CD4-positive, alpha-beta T cell (primary cell): Measurements from ENCODE around the gene FXR1. TPM values are rescaled to one million over a fixed set of nuclear protein-coding genes. Genes with fewer than 3 reads are reported as not detected.

Experiments
- ATAC-seq: fragments of 200-7000 bp; cut with Tn5 transposase; one replicate; pipeline ENCODE4 v1.10.0; 2022; ENCODE audit warnings: mild to moderate bottlenecking; ENCODE audit not compliant: poor library complexity
- CTCF ChIA-PET: fragments of 350-600 bp; sonication (Branson Sonifier 250); formaldehyde crosslinking; loops from one replicate; lab custom pipeline; 2021; ENCODE audit warnings: antibody characterized with exemption, inconsistent platforms; lab: Charles Lee
- POLR2A ChIA-PET: fragments of 350-600 bp; sonication (Branson Sonifier 250); formaldehyde crosslinking; loops from one replicate; lab custom pipeline; 2021; ENCODE audit warnings: antibody characterized with exemption, inconsistent platforms; lab: Charles Lee
- DNase-seq, 14 experiments: peaks; one replicate each; pipeline ENCODE4 v3.0.0-alpha.2; 2013 to 2020; ENCODE audit warnings: mixed read lengths in 2 of 14
- H3K27ac ChIP-seq, 2 donors: one replicate each; pipeline versions ENCODE4 v1.5.1 to v1.7.0; 2013; ENCODE audit warnings: low read length in 2 of 2, low read depth in 1 of 2, mild to moderate bottlenecking in 1 of 2
- H3K27me3 ChIP-seq, 2 experiments: 1 replicate in 1 of 2; 2 replicates in 1 of 2; pipeline versions ENCODE4 v1.6.1 to v1.7.0; 2013; ENCODE audit warnings: low read length in 2 of 2, control low read depth in 1 of 2, mild to moderate bottlenecking in 1 of 2, moderate library complexity in 1 of 2; ENCODE audit not compliant: insufficient read depth in 2 of 2, control insufficient read depth in 1 of 2
- H3K36me3 ChIP-seq: one replicate; pipeline ENCODE4 v1.6.1; 2013; ENCODE audit warnings: low read length, control low read depth; ENCODE audit not compliant: insufficient read depth
- H3K4me1 ChIP-seq: one replicate; pipeline ENCODE4 v1.6.1; 2013; ENCODE audit warnings: low read length, control low read depth; ENCODE audit not compliant: insufficient read depth
- H3K4me3 ChIP-seq: one replicate; pipeline ENCODE4 v1.5.1; 2013; ENCODE audit warnings: mild to moderate bottlenecking, low read length, moderate library complexity
- H3K9me3 ChIP-seq, 2 experiments: 1 replicate in 1 of 2; 2 replicates in 1 of 2; pipeline versions ENCODE4 v1.6.1 to v1.7.0; 2013; ENCODE audit warnings: low read length in 2 of 2, mild to moderate bottlenecking in 2 of 2, control low read depth in 1 of 2, moderate library complexity in 1 of 2; ENCODE audit not compliant: control insufficient read depth in 1 of 2, insufficient read depth in 1 of 2
- H3K27ac Mint-ChIP-seq: one replicate; pipeline ENCODE4 v1.8.0; 2020; ENCODE audit warnings: mixed read lengths
- H3K27me3 Mint-ChIP-seq: one replicate; pipeline ENCODE4 v1.8.0; 2021; ENCODE audit warnings: mixed read lengths
- H3K36me3 Mint-ChIP-seq: one replicate; pipeline ENCODE4 v1.8.0; 2021; ENCODE audit warnings: low read depth, mixed read lengths
- H3K4me1 Mint-ChIP-seq: one replicate; pipeline ENCODE4 v1.8.0; 2021; ENCODE audit warnings: low read depth, mixed read lengths
- H3K4me3 Mint-ChIP-seq: one replicate; pipeline ENCODE4 v1.8.0; 2020; ENCODE audit warnings: mild to moderate bottlenecking, mixed read lengths
- H3K9me3 Mint-ChIP-seq: one replicate; pipeline ENCODE4 v1.8.0; 2020; ENCODE audit warnings: mixed read lengths
- intact Hi-C, 2 experiments: fragments of 100-400 bp; cut with DNase I in 1 of 2; cut with micrococcal nuclease in 1 of 2; formaldehyde crosslinking; loops; one replicate each; pipeline versions ENCODE4 v1.15.1 to v1.9.0; 2023 to 2025; cut with DNase I, micrococcal nuclease
- total RNA-seq, 174 experiments: library from RNA in 2 of 174; stranded (reverse) in 2 of 174; gene quantifications; one replicate each; pipeline ENCODE4 v1.2.3 and lab custom pipeline; 2021 to 2026
- TF ChIP-seq, protein P1 (sequence below): fragments of 200-600 bp; IDR thresholded peaks from one replicate; pipeline ENCODE4 v1.8.0; 2022; ENCODE audit warnings: antibody characterized with exemption, mild to moderate bottlenecking

FXR1 gene
- total RNA-seq, 2 experiments from 2014 or later: 172 to 174 TPM

DNA sequence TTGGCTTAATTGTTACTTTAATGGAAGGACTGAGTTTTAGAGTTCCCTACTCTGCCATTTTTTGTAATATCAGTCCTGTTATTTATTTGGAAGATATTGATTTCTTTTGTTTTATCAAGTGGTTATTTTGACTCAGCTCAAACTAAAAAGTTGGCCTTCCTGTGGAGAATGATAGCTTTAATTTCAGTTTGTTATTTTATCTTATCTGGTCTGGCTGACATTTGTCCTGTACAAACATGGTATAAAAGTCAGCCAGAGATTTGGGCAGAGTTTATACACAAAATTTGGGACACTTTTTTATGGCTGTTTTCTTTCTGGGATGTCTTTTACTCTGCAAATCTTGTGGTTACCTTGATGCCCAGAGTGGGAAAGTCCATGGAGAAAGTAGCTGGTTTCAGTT lies 118.5 kb downstream of the FXR1 start:
- no peak overlapping the region for H3K27ac ChIP-seq
- no peaks in the 10 kb centered on the region for H3K4me1 ChIP-seq
- H3K36me3 ChIP-seq: no peaks in the 10 kb centered on the region
- H3K27me3 Mint-ChIP-seq: no peaks in the 10 kb centered on the region
- H3K27ac Mint-ChIP-seq: no peak overlapping the region
- H3K9me3 Mint-ChIP-seq: peaks cover 6% of the 10 kb centered on the region
- DNase-seq (no peak), ATAC-seq (no peak)
- intact Hi-C loops: no loop called here
- TF ChIP-seq, protein P1, sequence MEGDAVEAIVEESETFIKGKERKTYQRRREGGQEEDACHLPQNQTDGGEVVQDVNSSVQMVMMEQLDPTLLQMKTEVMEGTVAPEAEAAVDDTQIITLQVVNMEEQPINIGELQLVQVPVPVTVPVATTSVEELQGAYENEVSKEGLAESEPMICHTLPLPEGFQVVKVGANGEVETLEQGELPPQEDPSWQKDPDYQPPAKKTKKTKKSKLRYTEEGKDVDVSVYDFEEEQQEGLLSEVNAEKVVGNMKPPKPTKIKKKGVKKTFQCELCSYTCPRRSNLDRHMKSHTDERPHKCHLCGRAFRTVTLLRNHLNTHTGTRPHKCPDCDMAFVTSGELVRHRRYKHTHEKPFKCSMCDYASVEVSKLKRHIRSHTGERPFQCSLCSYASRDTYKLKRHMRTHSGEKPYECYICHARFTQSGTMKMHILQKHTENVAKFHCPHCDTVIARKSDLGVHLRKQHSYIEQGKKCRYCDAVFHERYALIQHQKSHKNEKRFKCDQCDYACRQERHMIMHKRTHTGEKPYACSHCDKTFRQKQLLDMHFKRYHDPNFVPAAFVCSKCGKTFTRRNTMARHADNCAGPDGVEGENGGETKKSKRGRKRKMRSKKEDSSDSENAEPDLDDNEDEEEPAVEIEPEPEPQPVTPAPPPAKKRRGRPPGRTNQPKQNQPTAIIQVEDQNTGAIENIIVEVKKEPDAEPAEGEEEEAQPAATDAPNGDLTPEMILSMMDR: no peak
- ChIA-PET CTCF (no interaction called here), POLR2A (no interaction called here)
- H3K27me3 ChIP-seq: no peaks in the 10 kb centered on the region
- H3K4me1 Mint-ChIP-seq: no peaks in the 10 kb centered on the region
- no peaks in the 10 kb centered on the region for H3K9me3 ChIP-seq
- H3K4me3 Mint-ChIP-seq: no peak overlapping the region
- peaks cover 11% of the 10 kb centered on the region for H3K36me3 Mint-ChIP-seq
- H3K4me3 ChIP-seq: no peak overlapping the region

Other genes starting within 250 kb of the FXR1 start
- not detected for gene CCDC39, start 233.2 kb upstream of the FXR1 start, total RNA-seq
- 10 to 100 TPM; 28.7 to 40.2 TPM for gene DNAJC19, start 77.1 kb downstream of the FXR1 start, total RNA-seq